K562 (cell line): ENCODE measurements around the gene DHTKD1. TPM values are rescaled to one million over a fixed set of nuclear protein-coding genes. Genes with fewer than 3 reads are reported as not detected.
"Not testable (repeated sequence)": the region's sequence is repeated elsewhere in the genome, so short reads cannot be mapped to it uniquely, and the experiment has no call there.

Experiments used
- ATAC-seq: fragments of 200-7000 bp; cut with Tn5 transposase; 3 replicates; pipeline ENCODE4 v1.9.1; 2020; ENCODE audit warnings: moderate library complexity
- BruUV-seq: library from RNA; stranded (reverse); fragments of 400-500 nt; replicated peaks from 2 replicates; lab custom pipeline; 2021; lab: Mats Ljungman, UMichigan
- CTCF ChIA-PET: fragments of 300-600 bp; formaldehyde crosslinking; extraction: SDS; loops from one replicate; lab custom pipeline; 2021; ENCODE audit warnings: low intra/inter-chr PET ratio; lab: Yijun Ruan, JAX
- POLR2A ChIA-PET: fragments of 300-600, 350-650 bp; sonication (Branson Sonifier 250); formaldehyde crosslinking; extraction: SDS; loops from one replicate; lab custom pipeline; 2021; ENCODE audit warnings: antibody characterized with exemption, inconsistent platforms; lab: Yijun Ruan, JAX
- DNase-seq, 4 experiments: peaks; one replicate each; pipeline versions ENCODE4 v3.0.0 to v3.0.0-alpha.2; 2011 to 2018; ENCODE audit warnings: low spot score in 3 of 4, mixed read lengths in 3 of 4; ENCODE audit errors: extremely low read depth in 1 of 4
- FAIRE-seq: peaks from 2 replicates; lab custom pipeline; 2011; peaks lifted over from hg19 to GRCh38; lab: Jason Lieb, UNC
- H2AFZ ChIP-seq: 2 replicates; pipeline ENCODE4 v1.6.0; 2011; ENCODE audit warnings: low read depth, low read length, control low read depth, inconsistent platforms
- H3K27ac ChIP-seq: fragments of 200-600 bp; 3 replicates; pipeline ENCODE4 v1.8.0; 2011; ENCODE audit warnings: low read depth, mild to moderate bottlenecking, control low read depth, inconsistent platforms, low read length, moderate library complexity, mixed read lengths; ENCODE audit errors: extremely low read depth
- H3K27me3 ChIP-seq, 2 experiments: fragments of 300-600 bp in 1 of 2; 2 replicates in 1 of 2; 3 replicates in 1 of 2; pipeline versions ENCODE4 v1.6.0 to v1.8.0; 2011; ENCODE audit warnings: inconsistent platforms in 2 of 2, low read length in 2 of 2, mild to moderate bottlenecking in 1 of 2, mixed read lengths in 1 of 2, moderate library complexity in 1 of 2; ENCODE audit not compliant: control insufficient read depth in 2 of 2, insufficient read depth in 2 of 2
- H3K36me3 ChIP-seq: fragments of 300-600 bp; 3 replicates; pipeline ENCODE4 v1.8.0; 2011; ENCODE audit warnings: mild to moderate bottlenecking, low read length, inconsistent platforms; ENCODE audit not compliant: control insufficient read depth, insufficient read depth
- H3K4me1 ChIP-seq, 2 experiments: fragments of 200-600 bp in 1 of 2; replicated peaks in 1 of 2; 2 replicates in 1 of 2; 3 replicates in 1 of 2; pipeline versions ENCODE4 v1.5.1 to v1.8.0; 2011; ENCODE audit warnings: inconsistent platforms in 2 of 2, low read length in 2 of 2, mild to moderate bottlenecking in 1 of 2, mixed read lengths in 1 of 2, moderate library complexity in 1 of 2; ENCODE audit not compliant: control insufficient read depth in 2 of 2, insufficient read depth in 2 of 2
- H3K4me2 ChIP-seq: 2 replicates; pipeline ENCODE4 v1.6.1; 2011; ENCODE audit warnings: low read length, control low read depth, inconsistent platforms, mixed read lengths; ENCODE audit not compliant: insufficient read depth
- H3K4me3 ChIP-seq: fragments of 200-600 bp; sonication (generic), shearing (Covaris generic); 2 replicates; pipeline ENCODE4 v1.5.1; 2016; ENCODE audit warnings: control low read depth, inconsistent platforms
- H3K79me2 ChIP-seq: fragments of 200-600 bp; 3 replicates; pipeline ENCODE4 v1.8.0; 2011; ENCODE audit warnings: low read length, inconsistent platforms; ENCODE audit not compliant: control insufficient read depth, insufficient read depth
- H3K9ac ChIP-seq, 2 experiments: 2 replicates each; pipeline versions ENCODE4 v1.6.0 to v1.6.1; 2011; ENCODE audit warnings: low read depth in 2 of 2, low read length in 2 of 2, control low read depth in 1 of 2, inconsistent platforms in 1 of 2, mild to moderate bottlenecking in 1 of 2, mixed read lengths in 1 of 2; ENCODE audit not compliant: insufficient read depth in 1 of 2
- H3K9me1 ChIP-seq: one replicate; pipeline ENCODE4 v1.6.0; 2011; ENCODE audit warnings: inconsistent platforms, mild to moderate bottlenecking, low read length, moderate library complexity; ENCODE audit not compliant: control insufficient read depth, insufficient read depth
- H3K9me3 ChIP-seq: replicated peaks from 2 replicates; pipeline ENCODE4 v1.5.1; 2011; ENCODE audit warnings: low read depth, low read length, inconsistent platforms; ENCODE audit not compliant: control insufficient read depth, insufficient read depth
- H4K20me1 ChIP-seq: replicated peaks from 2 replicates; pipeline ENCODE4 v1.6.1; 2011; ENCODE audit warnings: low read length, inconsistent platforms, mixed read lengths; ENCODE audit not compliant: control insufficient read depth, insufficient read depth
- ARID1B ChIP-seq: fragments of 450-650 bp; IDR thresholded peaks from 2 replicates; pipeline ENCODE4 v1.6.1; 2016; ENCODE audit warnings: antibody characterized with exemption, mild to moderate bottlenecking, inconsistent platforms
- ATF3 ChIP-seq, 2 experiments: fragments of 450-650 bp in 1 of 2; sonication (generic) in 1 of 2; formaldehyde crosslinking in 1 of 2; IDR thresholded peaks in 1 of 2; conservative IDR thresholded peaks in 1 of 2; 2 replicates each; pipeline versions ENCODE4 v1.6.1 to v1.8.1; 2016 to 2023; ENCODE audit warnings: mild to moderate bottlenecking in 2 of 2, moderate library complexity in 2 of 2, inconsistent platforms in 1 of 2, missing genetic modification reagents in 1 of 2
- DPF2 ChIP-seq: fragments of 450-650 bp; IDR thresholded peaks from 2 replicates; pipeline ENCODE4 v1.6.1; 2016
- FOSL1 ChIP-seq: fragments of 200-800 bp; sonication (Bioruptor generic); conservative IDR thresholded peaks from 2 replicates; pipeline ENCODE4 v1.6.1; 2016; ENCODE audit warnings: missing genetic modification characterization, missing compliant biosample characterization
- SMAD4 ChIP-seq: fragments of 250-450 bp; sonication (Bioruptor Pico); conservative IDR thresholded peaks from 2 replicates; pipeline ENCODE4 v1.8.0; 2021; ENCODE audit warnings: inconsistent platforms, mild to moderate bottlenecking, moderate library complexity
- ZNF121 ChIP-seq: sonication (generic); formaldehyde crosslinking; conservative IDR thresholded peaks from 2 replicates; pipeline ENCODE4 v1.8.0; 2022; ENCODE audit warnings: missing genetic modification reagents
- WGBS: fragments of 100-300 bp; shearing (Covaris generic); methylation state at CpG from one replicate; pipeline ENCODE4 v1.1.6; 2016; ENCODE audit warnings: low coverage, mixed read lengths; ENCODE audit not compliant: insufficient coverage; ENCODE audit errors: missing lambda C conversion rate; 5-methylcytosine and 5-hydroxymethylcytosine counted together
- in situ Hi-C: fragments of 300-500 bp; cut with MboI; formaldehyde crosslinking; loops from 4 replicates; pipeline ENCODE4 v1.15.0; 2018; ENCODE audit warnings: inconsistent platforms, mixed read lengths
- intact Hi-C: fragments of 100-400 bp; cut with micrococcal nuclease; formaldehyde crosslinking; loops from 2 replicates; pipeline ENCODE4 v1.14.2; 2022
- polyA plus RNA-seq, 8 experiments: library from polyadenylated mRNA; depleted of rRNA in 4 of 8; stranded (reverse) in 5 of 8; unstranded in 3 of 8; fragments of >200 nt; fragmentation: Nextera tagmentation in 2 of 8; fragmentation: Illumina TruSeq in 1 of 8; extraction: Ambion mirVana in 2 of 8; extraction: Trizol in 1 of 8; gene quantifications; 2 replicates each; pipeline versions ENCODE4 v1.2.1 to v1.2.3, GENCODE V29; 2011 to 2014; ENCODE audit warnings: inconsistent platforms in 1 of 8, missing spikeins in 1 of 8
- total RNA-seq, 7 experiments: library from RNA; depleted of rRNA in 6 of 7; stranded (reverse); fragments of >200 nt in 6 of 7; fragmentation: Illumina TruSeq in 2 of 7; extraction: Trizol in 2 of 7; gene quantifications; 2 replicates each; pipeline versions ENCODE4 v1.2.1 to v1.2.3, GENCODE V29; 2011 to 2021; ENCODE audit warnings: low replicate concordance in 1 of 7

Gene DHTKD1
- total and polyA plus RNA-seq, 9 of the 15 experiments (the other 6 are each of a cell fraction or from before 2014, with no cell fraction given) = 3.1 to 19.7 (median 6.8) TPM

- H3K27me3 ChIP-seq; H3K4me3 ChIP-seq; in situ Hi-C loops; H3K4me2 ChIP-seq; H3K9me1 ChIP-seq; POLR2A ChIA-PET; CTCF ChIA-PET; H3K36me3 ChIP-seq; H3K27ac ChIP-seq; FAIRE-seq; H4K20me1 ChIP-seq; H3K9me3 ChIP-seq; ATAC-seq; BruUV-seq; TF ChIP-seq ATF3 (CRISPR knock-in tag; conservative IDR thresholded peaks at IDR 0.05): not testable (repeated sequence)
- Histone ChIP-seq H2AFZ (peak overlapping the region; percentile 58), H3K79me2 (peaks cover 14% of the 10 kb centered on the region), H3K9ac (peak overlapping the region; percentile 30 to 61; a peak in 1 of 4 replicates), H3K4me1 (peaks cover 9 to 22% of the 10 kb centered on the region in 2 experiments; a peak in 4 of 5 replicates)
- TF ChIP-seq ATF3 (IDR thresholded peaks at IDR 0.05) = peak; percentile 46; the same call in 1 of the 2 replicates
- TF ChIP-seq SMAD4 = 0 out of 2 replicates have a peak, but pooled peaks have one; percentile 25
- peak; percentile 48 for TF ChIP-seq FOSL1 (tag)
- peak; percentile 39; the same call in 1 of the 2 replicates for TF ChIP-seq ZNF121 (CRISPR knock-in tag)
- TF ChIP-seq DPF2 = 0 out of 2 replicates have a peak, but pooled peaks have one; percentile 46
- 0 out of 2 replicates have a peak, but pooled peaks have one; percentile 14 for TF ChIP-seq ARID1B
- intact Hi-C loops = loop anchor here (5.0 kb wide), 1 partner anchor 56 kb away; the partner anchor contains the start of gene SEC61A2
- peak in 1 of 4 experiments; percentile 37 for DNase-seq
- 40% methylated on average over 14 of the region's 15 CpGs for WGBS
Observed at GRCh38 chr10:12071441-12071840, 2.7 kb downstream of the DHTKD1 start.
